ENCODE results near the gene UGT1A9. TPM values are rescaled to one million over a fixed set of nuclear protein-coding genes. Genes with fewer than 3 reads are reported as not detected.

UGT1A9 gene
- total and polyA plus RNA-seq, 4 donors: not detected

DNA sequence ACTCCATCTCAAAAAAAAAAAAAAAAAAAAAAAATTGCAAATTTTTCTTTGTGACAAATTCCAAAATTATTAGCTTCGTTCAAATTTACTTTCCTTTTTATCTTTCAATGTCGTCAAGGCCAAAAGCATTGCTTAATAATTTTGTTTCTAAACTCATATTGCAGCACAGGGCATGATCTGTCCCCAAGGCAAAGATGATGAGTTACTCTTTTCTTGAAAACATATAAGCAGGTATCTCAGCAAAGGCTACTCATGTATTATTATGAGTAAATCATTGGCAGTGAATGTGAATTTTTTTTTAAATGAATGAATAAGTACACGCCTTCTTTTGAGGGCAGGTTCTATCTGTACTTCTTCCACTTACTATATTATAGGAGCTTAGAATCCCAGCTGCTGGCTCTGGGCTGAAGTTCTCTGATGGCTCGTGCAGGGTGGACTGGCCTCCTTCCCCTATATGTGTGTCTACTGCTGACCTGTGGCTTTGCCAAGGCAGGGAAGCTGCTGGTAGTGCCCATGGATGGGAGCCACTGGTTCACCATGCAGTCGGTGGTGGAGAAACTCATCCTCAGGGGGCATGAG lies 9.9 kb downstream of the UGT1A9 start, which contains the start of gene UGT1A7:
Gene UGT1A7 (plus strand): TSS at position 381 of the 579 bp plus-strand sequence. CDS start 37 bp downstream, at position 418.
- H3K9me3 ChIP-seq (ENCODE audit: control insufficient read depth in 4 of 4, insufficient read depth in 3 of 4, low read length in 3 of 4): no peaks in the 10 kb centered on the region
- no peak within 1 kb of the TSS for H3K9ac ChIP-seq (ENCODE audit: insufficient read depth in 1 of 2, low read length in 2 of 2)
- no peak within 1 kb of the TSS for H3K27ac ChIP-seq (ENCODE audit: low read depth in 1 of 2, low read length in 1 of 2)
- no peak for DNase-seq
- no peak within 1 kb of the TSS for H3K4me3 ChIP-seq
- H3K4me1 ChIP-seq (ENCODE audit: control insufficient read depth in 5 of 5, insufficient read depth in 5 of 5, low read length in 5 of 5): no peaks in the 10 kb centered on the region
- H3K27me3 ChIP-seq (ENCODE audit: control insufficient read depth in 3 of 3, insufficient read depth in 3 of 3, low read length in 2 of 3): no peaks in the 10 kb centered on the region
- TF ChIP-seq, protein P1, sequence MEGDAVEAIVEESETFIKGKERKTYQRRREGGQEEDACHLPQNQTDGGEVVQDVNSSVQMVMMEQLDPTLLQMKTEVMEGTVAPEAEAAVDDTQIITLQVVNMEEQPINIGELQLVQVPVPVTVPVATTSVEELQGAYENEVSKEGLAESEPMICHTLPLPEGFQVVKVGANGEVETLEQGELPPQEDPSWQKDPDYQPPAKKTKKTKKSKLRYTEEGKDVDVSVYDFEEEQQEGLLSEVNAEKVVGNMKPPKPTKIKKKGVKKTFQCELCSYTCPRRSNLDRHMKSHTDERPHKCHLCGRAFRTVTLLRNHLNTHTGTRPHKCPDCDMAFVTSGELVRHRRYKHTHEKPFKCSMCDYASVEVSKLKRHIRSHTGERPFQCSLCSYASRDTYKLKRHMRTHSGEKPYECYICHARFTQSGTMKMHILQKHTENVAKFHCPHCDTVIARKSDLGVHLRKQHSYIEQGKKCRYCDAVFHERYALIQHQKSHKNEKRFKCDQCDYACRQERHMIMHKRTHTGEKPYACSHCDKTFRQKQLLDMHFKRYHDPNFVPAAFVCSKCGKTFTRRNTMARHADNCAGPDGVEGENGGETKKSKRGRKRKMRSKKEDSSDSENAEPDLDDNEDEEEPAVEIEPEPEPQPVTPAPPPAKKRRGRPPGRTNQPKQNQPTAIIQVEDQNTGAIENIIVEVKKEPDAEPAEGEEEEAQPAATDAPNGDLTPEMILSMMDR (IDR thresholded peaks at IDR 0.05; ENCODE audit: control extremely low read depth, extremely low read depth): no peak
- no peaks in the 10 kb centered on the region for H3K36me3 ChIP-seq (ENCODE audit: control insufficient read depth in 4 of 4, insufficient read depth in 4 of 4, low read length in 4 of 4)
- ATAC-seq (ENCODE audit: insufficient read depth, low FRiP score): no peak
- 80 to 83% methylated on average over 5 of the region's 5 CpGs for WGBS, 2 donors

DNA sequence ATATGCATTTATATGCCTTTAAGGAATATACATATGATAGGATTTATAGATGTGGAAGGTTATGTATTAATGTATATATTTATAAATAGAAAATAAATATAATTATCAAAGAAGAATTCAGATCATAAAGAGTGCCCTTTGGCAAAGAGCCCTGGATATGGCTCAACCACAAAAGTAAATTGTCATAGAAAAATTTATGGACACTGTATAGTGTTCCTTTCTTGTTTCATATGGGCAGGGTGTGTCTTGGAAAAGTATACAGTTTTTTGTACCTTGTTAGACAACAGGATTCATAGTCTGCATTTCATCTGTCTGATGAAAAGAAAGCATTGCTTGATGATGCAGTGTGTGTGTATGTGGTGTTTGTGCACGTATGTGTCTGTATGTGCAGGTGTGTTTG lies 12.9 kb downstream of the UGT1A9 start:
- 86 to 96% methylated on average over 1 of the region's 1 CpG for whole genome bisulfite sequencing, 2 donors
- H3K27me3 ChIP-seq (ENCODE audit: control insufficient read depth in 3 of 3, insufficient read depth in 3 of 3, low read length in 2 of 3): no peaks in the 10 kb centered on the region
- ATAC-seq (ENCODE audit: insufficient read depth, low FRiP score): no peak
- no peak overlapping the region for H3K27ac ChIP-seq (ENCODE audit: low read depth in 1 of 2, low read length in 1 of 2)
- H3K4me1 ChIP-seq (ENCODE audit: control insufficient read depth in 5 of 5, insufficient read depth in 5 of 5, low read length in 5 of 5): peaks cover 0 to 6% (median 0%) of the 10 kb centered on the region in 5 donors
- H3K9me3 ChIP-seq (ENCODE audit: control insufficient read depth in 4 of 4, insufficient read depth in 3 of 4, low read length in 3 of 4): no peaks in the 10 kb centered on the region
- no peaks in the 10 kb centered on the region for H3K36me3 ChIP-seq (ENCODE audit: control insufficient read depth in 4 of 4, insufficient read depth in 4 of 4, low read length in 4 of 4)
- H3K4me3 ChIP-seq: no peak overlapping the region
- TF ChIP-seq, protein P1 (IDR thresholded peaks at IDR 0.05; ENCODE audit: control extremely low read depth, extremely low read depth): no peak
- DNase-seq: no peak
- H3K9ac ChIP-seq (ENCODE audit: insufficient read depth in 1 of 2, low read length in 2 of 2): no peak overlapping the region

DNA sequence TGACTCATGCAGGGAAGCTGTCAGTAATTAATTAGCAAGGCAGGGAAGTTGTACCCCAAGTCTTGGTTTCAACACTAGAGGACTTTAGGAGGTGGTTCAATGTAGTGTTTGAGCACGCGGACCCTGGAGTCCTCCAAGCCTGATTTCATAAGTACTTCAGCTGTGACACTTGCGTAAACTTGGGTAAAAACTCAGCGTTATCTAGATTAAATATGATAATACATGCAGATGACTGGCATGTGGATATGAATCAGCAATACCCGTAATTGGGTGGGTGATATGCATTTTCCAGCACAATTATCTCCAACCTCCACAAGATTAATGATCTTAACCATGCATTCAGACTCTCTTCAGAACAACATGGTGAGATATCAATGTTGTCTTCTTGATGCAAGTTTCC lies 15.2 kb downstream of the UGT1A9 start:
- no peaks in the 10 kb centered on the region for H3K27me3 ChIP-seq (ENCODE audit: control insufficient read depth in 3 of 3, insufficient read depth in 3 of 3, low read length in 2 of 3)
- H3K4me3 ChIP-seq: no peak overlapping the region
- 66 to 68% methylated on average over 5 of the region's 5 CpGs for WGBS, 2 donors
- no peaks in the 10 kb centered on the region for H3K36me3 ChIP-seq (ENCODE audit: control insufficient read depth in 4 of 4, insufficient read depth in 4 of 4, low read length in 4 of 4)
- no peak overlapping the region for H3K9ac ChIP-seq (ENCODE audit: insufficient read depth in 1 of 2, low read length in 2 of 2)
- H3K27ac ChIP-seq (ENCODE audit: low read depth in 1 of 2, low read length in 1 of 2): no peak overlapping the region
- DNase-seq (no peak), ATAC-seq (ENCODE audit: insufficient read depth, low FRiP score) (no peak)
- peaks cover 0 to 11% (median 0%) of the 10 kb centered on the region in 5 donors for H3K4me1 ChIP-seq (ENCODE audit: control insufficient read depth in 5 of 5, insufficient read depth in 5 of 5, low read length in 5 of 5)
- TF ChIP-seq, protein P1 (IDR thresholded peaks at IDR 0.05; ENCODE audit: control extremely low read depth, extremely low read depth): no peak
- no peaks in the 10 kb centered on the region for H3K9me3 ChIP-seq (ENCODE audit: control insufficient read depth in 4 of 4, insufficient read depth in 3 of 4, low read length in 3 of 4)

DNA sequence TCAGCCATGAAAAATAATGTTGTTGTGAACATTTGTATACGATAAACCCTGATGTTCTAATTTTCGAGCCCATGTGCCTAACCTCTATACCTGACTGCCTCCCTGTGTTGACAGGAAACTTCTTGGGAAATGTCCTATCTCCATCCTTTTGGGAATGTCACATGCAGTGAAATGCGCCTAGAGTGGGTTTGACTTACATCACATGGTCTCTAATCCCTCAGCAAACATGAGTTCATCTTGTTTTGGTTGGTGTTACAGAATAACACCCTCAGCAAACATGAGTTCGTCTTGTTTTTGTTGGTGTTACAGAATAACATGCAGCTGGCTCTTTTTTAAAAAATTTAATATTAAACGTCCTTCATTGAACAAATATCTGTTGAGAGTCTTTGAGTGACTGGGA lies 16.6 kb downstream of the UGT1A9 start:
- no peak overlapping the region for H3K9ac ChIP-seq (ENCODE audit: insufficient read depth in 1 of 2, low read length in 2 of 2)
- WGBS, 2 donors: 88 to 92% methylated on average over 5 of the region's 5 CpGs
- DNase-seq (no peak), ATAC-seq (ENCODE audit: insufficient read depth, low FRiP score) (no peak)
- H3K9me3 ChIP-seq (ENCODE audit: control insufficient read depth in 4 of 4, insufficient read depth in 3 of 4, low read length in 3 of 4): no peaks in the 10 kb centered on the region
- peaks cover 0 to 11% (median 0%) of the 10 kb centered on the region in 5 donors for H3K4me1 ChIP-seq (ENCODE audit: control insufficient read depth in 5 of 5, insufficient read depth in 5 of 5, low read length in 5 of 5)
- H3K27ac ChIP-seq (ENCODE audit: low read depth in 1 of 2, low read length in 1 of 2): no peak overlapping the region
- H3K27me3 ChIP-seq (ENCODE audit: control insufficient read depth in 3 of 3, insufficient read depth in 3 of 3, low read length in 2 of 3): no peaks in the 10 kb centered on the region
- no peak overlapping the region for H3K4me3 ChIP-seq
- TF ChIP-seq, protein P1 (IDR thresholded peaks at IDR 0.05; ENCODE audit: control extremely low read depth, extremely low read depth): no peak
- no peaks in the 10 kb centered on the region for H3K36me3 ChIP-seq (ENCODE audit: control insufficient read depth in 4 of 4, insufficient read depth in 4 of 4, low read length in 4 of 4)
